H1 (cell line): ENCODE data around the gene PAGE4.

Experiments used
- CHD1 ChIP-seq: IDR thresholded peaks from 2 replicates; pipeline ENCODE4 v1.6.1; 2012; ENCODE audit warnings: low read depth, low read length, improper control_type of control experiment
- CTCF ChIP-seq, 3 experiments: IDR thresholded peaks; 1 replicate in 2 of 3; 2 replicates in 1 of 3; pipeline versions ENCODE4 v1.5.1 to v1.6.1; 2011; ENCODE audit warnings: low read length in 3 of 3, mild to moderate bottlenecking in 3 of 3, inconsistent platforms in 2 of 3, low read depth in 1 of 3, moderate library complexity in 1 of 3; ENCODE audit not compliant: insufficient read depth in 1 of 3; ENCODE audit errors: control extremely low read depth in 1 of 3
- EGR1 ChIP-seq: IDR thresholded peaks from 2 replicates; pipeline ENCODE4 v1.6.1; 2011; ENCODE audit warnings: low read depth, low read length, borderline replicate concordance
- JUND ChIP-seq: IDR thresholded peaks from 2 replicates; pipeline ENCODE4 v1.6.1; 2011; ENCODE audit warnings: mild to moderate bottlenecking, improper control_type of control experiment, low read length
- TAF1 ChIP-seq: IDR thresholded peaks from 2 replicates; pipeline ENCODE4 v1.6.1; 2011; ENCODE audit warnings: mild to moderate bottlenecking, low read depth, low read length
- TEAD4 ChIP-seq: IDR thresholded peaks from 2 replicates; pipeline ENCODE4 v1.6.1; 2012; ENCODE audit warnings: low read depth, low read length, inconsistent platforms, mixed read lengths

GRCh38 chrX:49858341-49858740, 29.2 kb downstream of the PAGE4 start:
- TF ChIP-seq JUND (no peak), CTCF (IDR thresholded peaks at IDR 0.05; ENCODE audit: control extremely low read depth in 1 of 3, insufficient read depth in 1 of 3, low read depth in 1 of 3, low read length in 3 of 3) (no peak), TEAD4 (no peak), TAF1 (no peak), EGR1 (no peak), CHD1 (no peak)
